ENCODE measurements around the gene GNPTAB.

GRCh38 chr12:101859664-101860607 lies 29.2 kb upstream of the GNPTAB start:
- TF ChIP-seq CTCF (IDR thresholded peaks at IDR 0.05), result no peak
- TF ChIP-seq POLR2AphosphoS5 (IDR thresholded peaks at IDR 0.05; ENCODE audit: insufficient read depth in 1 of 2, low read depth in 1 of 2), result no peak
